ENCODE results near the gene SLC17A9. TPM values are rescaled to one million over a fixed set of nuclear protein-coding genes. Genes with fewer than 3 reads are reported as not detected.

Gene SLC17A9
- total RNA-seq, 1 experiment from 2014 or later, result 37.6 TPM

DNA sequence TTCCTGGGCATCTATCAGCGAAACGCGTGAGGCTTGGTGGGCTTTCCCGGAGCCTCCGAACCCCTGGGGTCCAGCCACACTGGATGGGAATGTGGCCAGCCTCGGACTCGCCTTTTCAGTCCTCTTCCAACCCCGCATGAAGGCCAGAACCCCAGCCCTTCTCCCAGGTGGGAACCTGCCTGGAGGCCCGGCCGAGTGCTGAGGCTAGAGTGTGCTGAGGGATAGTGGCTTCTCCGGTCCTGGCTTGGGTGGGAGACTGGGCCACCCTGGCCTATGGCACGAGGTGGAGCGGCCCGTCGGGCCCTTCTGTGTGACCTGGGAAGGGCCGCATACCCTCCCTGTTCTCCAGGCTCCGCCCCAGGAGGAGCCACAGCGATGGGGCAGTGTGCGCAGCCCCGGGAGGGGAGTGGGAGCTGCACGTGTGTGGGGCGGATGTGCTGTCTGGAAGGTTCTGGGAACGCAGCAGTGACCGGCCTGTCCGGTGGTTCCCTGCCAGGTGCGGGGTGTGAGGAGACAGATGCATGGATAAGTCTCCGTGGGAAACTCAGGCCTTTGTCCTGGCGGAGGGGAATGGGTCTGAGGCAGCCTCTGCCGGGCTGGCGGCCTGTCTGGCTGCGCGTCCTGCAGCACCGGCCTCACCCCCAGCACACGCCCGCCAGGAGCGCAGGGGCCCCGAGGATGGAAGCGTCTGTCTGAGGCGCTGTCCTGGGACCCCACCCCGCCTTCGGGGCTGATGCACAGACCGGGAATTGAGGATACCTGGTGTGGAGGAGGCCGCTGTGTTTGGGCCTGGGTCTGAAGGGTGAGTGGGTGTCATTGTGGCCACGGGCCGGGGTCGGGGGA is 55.4 kb downstream of the SLC17A9 start:
- Histone ChIP-seq H3K4me3 (replicated peaks in 1 of 2; ENCODE audit: low read depth in 1 of 2, low read length in 2 of 2) (no peak overlapping the region), H3K36me3 (ENCODE audit: control insufficient read depth in 1 of 2, insufficient read depth in 2 of 2, low read length in 2 of 2) (no peaks in the 10 kb centered on the region), H2AFZ (ENCODE audit: low read depth, low read length, poor library complexity, severe bottlenecking) (no peak overlapping the region), H3K79me2 (ENCODE audit: insufficient read depth, low read length) (no peaks in the 10 kb centered on the region), H3K9me2 (ENCODE audit: insufficient read depth) (no peaks in the 10 kb centered on the region; the same call in 1 of the 2 replicates), H3K4me2 (ENCODE audit: low read length) (no peak overlapping the region), H3K9ac (ENCODE audit: low read length) (no peak overlapping the region), H4K20me1 (ENCODE audit: insufficient read depth) (no peaks in the 10 kb centered on the region), H3K9me3 (ENCODE audit: control insufficient read depth in 1 of 2, insufficient read depth in 1 of 2, low read depth in 1 of 2, low read length in 2 of 2) (no peaks in the 10 kb centered on the region), H3K27me3 (ENCODE audit: insufficient read depth, low read length) (no peaks in the 10 kb centered on the region), H3K4me1 (ENCODE audit: control insufficient read depth in 1 of 2, insufficient read depth in 2 of 2, low read length in 2 of 2) (peaks cover 0 to 9% of the 10 kb centered on the region in 2 experiments; a peak in 1 of 4 replicates), H3K27ac (ENCODE audit: low read depth, low read length) (no peak overlapping the region)
- DNase-seq (ENCODE audit: low read depth, low spot score), result no peak
- intact Hi-C loops (cut with micrococcal nuclease), result loop anchor here (2.0 kb wide), 1 partner anchor 185 kb away; no protein-coding TSS in a partner anchor
- BruUV-seq (replicated peaks), result no TSS peak
- RAD21 ChIA-PET (ENCODE audit: low non-redundant PET in 1 of 2, low total read pairs in 2 of 2, uncharacterized antibody in 2 of 2, unreplicated experiment in 2 of 2), result interaction anchor here (1.6 kb wide), 2 partner anchors 35 kb away, joined by 10 to 13 read pairs; no protein-coding TSS in a partner anchor
- POLR2A ChIA-PET, result interaction anchor here (1.4 kb wide), 1 partner anchor 35 kb away, joined by 5 read pairs; no protein-coding TSS in a partner anchor
- ATAC-seq, result no peak
- CTCF ChIA-PET, result interaction anchor here (1.4 to 1.8 kb wide), 3 partner anchors 35 to 106 kb away, joined by 4 to 27 read pairs (median 5); no protein-coding TSS in a partner anchor
- no peak for TF ChIP-seq ZNF274 (IDR thresholded peaks at IDR 0.05; ENCODE audit: low read depth, low read length)
- TF ChIP-seq EZH2 (IDR thresholded peaks at IDR 0.05), result no peak
- TF ChIP-seq RAD21 (IDR thresholded peaks at IDR 0.05; ENCODE audit: low read depth), result no peak
- TF ChIP-seq, protein P1, sequence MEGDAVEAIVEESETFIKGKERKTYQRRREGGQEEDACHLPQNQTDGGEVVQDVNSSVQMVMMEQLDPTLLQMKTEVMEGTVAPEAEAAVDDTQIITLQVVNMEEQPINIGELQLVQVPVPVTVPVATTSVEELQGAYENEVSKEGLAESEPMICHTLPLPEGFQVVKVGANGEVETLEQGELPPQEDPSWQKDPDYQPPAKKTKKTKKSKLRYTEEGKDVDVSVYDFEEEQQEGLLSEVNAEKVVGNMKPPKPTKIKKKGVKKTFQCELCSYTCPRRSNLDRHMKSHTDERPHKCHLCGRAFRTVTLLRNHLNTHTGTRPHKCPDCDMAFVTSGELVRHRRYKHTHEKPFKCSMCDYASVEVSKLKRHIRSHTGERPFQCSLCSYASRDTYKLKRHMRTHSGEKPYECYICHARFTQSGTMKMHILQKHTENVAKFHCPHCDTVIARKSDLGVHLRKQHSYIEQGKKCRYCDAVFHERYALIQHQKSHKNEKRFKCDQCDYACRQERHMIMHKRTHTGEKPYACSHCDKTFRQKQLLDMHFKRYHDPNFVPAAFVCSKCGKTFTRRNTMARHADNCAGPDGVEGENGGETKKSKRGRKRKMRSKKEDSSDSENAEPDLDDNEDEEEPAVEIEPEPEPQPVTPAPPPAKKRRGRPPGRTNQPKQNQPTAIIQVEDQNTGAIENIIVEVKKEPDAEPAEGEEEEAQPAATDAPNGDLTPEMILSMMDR (IDR thresholded peaks at IDR 0.05 in 2 of 3, conservative IDR thresholded peaks at IDR 0.05 in 1 of 3; ENCODE audit: borderline replicate concordance in 1 of 3, insufficient read depth in 1 of 3, low read depth in 2 of 3, low read length in 2 of 3), result no peak
- no peak for TF ChIP-seq ELF1 (IDR thresholded peaks at IDR 0.05; ENCODE audit: borderline replicate concordance, low read depth)
- TF ChIP-seq YY1 (IDR thresholded peaks at IDR 0.05; ENCODE audit: extremely low read depth, insufficient replicate concordance, low read depth, low read length), result no peak
- TF ChIP-seq MAX (IDR thresholded peaks at IDR 0.05), result no peak
- no peak for TF ChIP-seq TCF7L2 (IDR thresholded peaks at IDR 0.05; ENCODE audit: borderline replicate concordance, extremely low read depth, insufficient read depth, insufficient read length)
